HG03442 (cell line): ENCODE measurements around the gene TMEM126B.
A peak's percentile ranks its signal among the peaks of the same experiment; 100 is the strongest.

ENCODE experiments used
- ATAC-seq: cut with Tn5 transposase; IDR thresholded peaks from one replicate; pipeline ENCODE4 v1.9.1; 2021; ENCODE audit warnings: mild to moderate bottlenecking, moderate library complexity; ENCODE audit not compliant: unreplicated experiment

The TMEM126B gene

GRCh38 chr11:85682330-85683305, 54.2 kb downstream of the TMEM126B start:
- peak; percentile 85 for ATAC-seq

GRCh38 chr11:85685125-85685819, 56.9 kb downstream of the TMEM126B start:
- ATAC-seq = no peak

DNA sequence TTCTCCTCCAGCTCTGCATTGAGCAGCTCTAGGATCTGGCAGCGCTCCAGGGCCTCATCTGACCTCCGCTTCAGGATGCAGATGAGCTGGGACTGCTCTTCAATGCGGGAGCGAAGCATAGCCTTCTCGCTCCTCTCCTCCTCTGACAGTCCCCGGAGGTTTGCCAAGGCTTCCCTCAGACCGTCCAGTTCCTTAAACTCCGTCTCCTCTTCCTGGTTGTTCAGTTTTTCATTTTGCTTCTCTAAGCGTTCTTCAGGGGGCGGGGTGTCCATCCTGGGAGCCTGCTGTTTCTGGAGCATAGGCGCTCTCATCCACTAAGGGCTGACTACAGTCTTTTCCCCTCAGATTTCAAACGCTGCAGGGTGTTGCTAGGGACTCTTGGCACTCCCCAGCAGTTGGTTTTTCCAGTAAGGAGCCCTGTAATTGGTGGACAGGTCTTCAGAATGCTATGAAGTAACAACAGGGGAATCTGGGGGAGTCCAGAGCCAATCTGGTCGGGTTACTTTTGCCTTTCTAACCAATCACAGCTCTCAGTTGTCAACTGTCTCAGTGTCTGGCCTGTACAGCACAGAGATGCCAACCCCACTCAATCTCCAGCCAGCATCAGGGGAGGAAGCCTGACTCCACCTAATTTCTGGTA, 57.5 kb downstream of the TMEM126B start, which contains the start of gene CCDC89:
TSS of gene CCDC89 (minus strand) at position 376 of the 640 bp plus-strand sequence. CDS start at position 311, 65 bp downstream.
- ATAC-seq = no peak
